ENCODE measurements around the gene TXNIP.

DNA sequence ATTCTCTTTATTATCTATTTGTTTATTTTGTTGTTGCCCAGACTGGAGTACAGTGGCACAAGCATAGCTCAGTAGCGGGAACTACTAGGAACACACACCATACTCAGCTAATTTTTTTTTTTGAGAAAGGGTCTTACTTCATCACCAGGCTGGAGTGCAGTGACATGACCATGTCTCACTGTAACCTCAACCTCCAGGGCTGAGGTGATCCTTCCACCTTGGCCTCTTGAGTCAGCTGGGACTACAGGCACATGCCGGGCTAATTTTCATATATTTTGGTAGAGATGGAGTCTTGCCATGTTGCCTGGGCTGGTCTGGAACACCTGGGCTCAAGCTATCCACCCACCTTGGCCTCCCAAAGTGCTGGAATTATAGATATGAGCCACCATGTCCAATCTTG, 5.3 kb upstream of the TXNIP start:
- TF ChIP-seq CTCF (IDR thresholded peaks at IDR 0.05; ENCODE audit: low read depth, low read length) (no peak), EZH2phosphoT487 (IDR thresholded peaks at IDR 0.05; ENCODE audit: low read depth) (no peak)

Measured in OCI-LY3 (cell line).